ENCODE results near the gene SDF2L1.

SDF2L1 gene

DNA sequence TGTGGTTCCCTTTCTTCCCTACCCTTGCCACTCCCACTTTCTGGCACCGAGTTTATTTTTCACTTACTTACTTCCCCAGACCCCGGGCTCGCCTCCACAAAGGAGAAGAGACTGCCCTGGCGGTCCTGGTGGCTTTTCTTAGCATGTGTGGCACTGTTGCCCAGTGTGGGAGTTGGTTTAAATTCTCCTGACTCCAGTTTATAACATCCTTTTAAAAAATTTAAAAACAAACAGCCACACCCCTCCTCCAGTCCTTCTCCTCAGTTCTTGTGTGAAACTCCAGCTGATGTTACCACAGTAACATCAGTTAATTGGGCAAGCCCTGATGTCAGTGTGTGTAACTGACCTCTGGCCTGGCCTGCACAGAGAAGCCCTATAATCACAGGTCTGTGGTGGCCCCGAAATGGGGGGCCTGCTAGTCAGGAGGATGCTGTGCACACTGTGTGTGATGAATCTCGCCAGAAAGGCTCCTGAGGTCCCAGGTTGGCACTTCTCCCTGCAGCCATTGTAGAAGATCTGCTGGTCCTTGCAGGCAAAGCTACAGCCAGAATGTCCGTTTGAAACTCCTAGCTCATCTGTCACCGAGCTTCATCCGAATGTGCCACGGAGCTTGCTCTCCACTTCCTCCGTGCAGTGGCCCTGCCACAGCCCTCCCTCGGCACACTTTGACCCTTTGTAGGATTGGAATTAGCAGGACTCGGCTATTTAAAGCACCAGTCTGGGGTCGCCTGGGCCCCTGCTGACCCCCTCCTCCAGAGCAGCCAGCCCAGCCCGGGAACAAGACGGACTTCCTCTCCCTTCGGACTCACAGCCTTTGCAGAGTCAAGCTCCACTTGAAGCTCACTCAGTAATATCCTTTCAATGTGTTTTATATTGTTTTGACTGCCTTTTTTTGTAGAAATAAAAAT is 19.8 kb upstream of the SDF2L1 start:
- no peak for DNase-seq

DNA sequence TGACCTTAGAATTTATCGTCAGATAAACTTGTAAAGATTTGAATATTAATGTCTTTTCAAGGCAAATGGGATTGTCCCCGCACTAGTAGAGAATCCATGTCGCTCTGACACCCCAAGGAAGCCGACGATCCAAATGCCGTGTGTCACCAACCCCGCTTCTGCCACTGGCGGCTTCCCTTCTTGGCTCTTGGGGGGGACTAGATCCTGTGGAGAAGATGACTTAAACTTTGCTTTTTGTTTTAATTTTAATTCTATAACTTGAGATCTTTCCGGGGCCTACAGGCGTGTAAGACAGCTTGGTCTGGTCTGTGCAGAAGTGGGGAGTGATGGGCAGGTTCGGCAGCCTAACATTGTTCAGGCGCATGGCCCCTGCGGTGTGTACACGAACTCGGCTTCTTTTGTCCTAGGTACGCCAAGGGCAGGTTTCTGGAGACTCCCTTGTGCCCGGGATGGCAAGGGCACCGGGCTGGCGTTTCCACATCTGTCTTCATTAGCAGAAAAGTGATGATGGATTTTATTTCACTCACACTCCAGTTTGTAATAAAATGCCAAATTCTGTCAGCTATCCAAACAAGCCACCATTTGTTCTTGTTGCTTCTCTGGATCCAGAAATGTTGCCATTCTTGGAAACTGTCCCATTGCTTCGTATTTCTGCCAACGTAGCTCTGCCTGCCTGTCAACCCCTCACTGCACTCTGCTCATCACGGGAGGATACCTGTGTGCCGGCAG is 19.0 kb upstream of the SDF2L1 start:
- no peak for DNase-seq

DNA sequence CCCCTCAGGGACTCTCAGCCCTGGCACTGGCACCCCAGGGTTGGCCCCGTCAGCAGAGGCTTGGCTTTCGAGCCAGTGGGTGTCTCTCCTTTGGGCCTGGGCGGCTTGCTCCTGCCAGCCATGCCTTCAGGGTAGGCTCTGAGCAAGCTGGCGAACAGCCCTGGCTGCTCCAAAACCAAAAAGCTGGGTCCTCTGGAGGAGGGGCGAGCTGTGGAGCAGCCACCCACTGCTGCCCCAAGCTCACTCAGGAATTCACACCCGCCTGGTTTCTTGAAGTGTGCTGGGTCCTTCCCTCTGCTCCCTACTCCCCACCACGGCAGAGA is 18.5 kb upstream of the SDF2L1 start:
- no peak for DNase-seq

DNA sequence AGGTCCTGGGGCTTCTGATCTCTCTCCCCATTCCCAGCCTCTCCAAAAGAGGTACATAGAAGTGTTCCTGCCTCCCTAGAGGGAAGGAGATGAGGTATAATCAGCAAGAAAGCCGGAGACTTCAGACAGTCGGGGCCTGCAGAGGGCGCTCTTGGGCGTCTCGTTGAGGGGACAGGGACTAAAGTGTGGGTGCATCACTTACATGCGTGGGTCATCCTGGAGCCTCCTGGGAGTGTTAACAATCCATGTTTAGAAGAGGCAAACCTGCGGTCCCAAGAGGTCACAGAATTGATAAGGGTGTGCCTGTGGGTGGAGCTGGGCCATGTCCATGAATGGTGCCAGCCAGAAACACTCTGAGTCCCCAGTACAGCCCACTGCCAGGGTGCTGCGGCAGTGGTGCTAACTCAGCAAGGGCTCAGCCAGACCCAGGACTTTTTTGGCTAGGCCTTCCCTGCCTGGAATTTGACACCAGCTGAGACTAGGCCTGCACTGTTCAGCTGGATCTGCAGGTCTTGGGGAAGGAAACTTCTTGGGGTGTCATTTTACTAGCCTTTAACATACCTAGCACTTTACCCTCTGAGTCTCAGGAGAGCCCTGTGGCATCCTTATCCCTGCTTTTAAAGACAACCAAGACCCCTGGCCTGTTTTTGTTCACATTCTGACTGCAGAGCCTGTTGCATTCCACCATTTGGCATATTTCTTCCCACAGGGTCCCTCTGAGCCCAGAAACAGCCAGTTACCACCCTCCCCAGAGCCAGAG is 17.8 kb upstream of the SDF2L1 start:
- no peak for DNase-seq

DNA sequence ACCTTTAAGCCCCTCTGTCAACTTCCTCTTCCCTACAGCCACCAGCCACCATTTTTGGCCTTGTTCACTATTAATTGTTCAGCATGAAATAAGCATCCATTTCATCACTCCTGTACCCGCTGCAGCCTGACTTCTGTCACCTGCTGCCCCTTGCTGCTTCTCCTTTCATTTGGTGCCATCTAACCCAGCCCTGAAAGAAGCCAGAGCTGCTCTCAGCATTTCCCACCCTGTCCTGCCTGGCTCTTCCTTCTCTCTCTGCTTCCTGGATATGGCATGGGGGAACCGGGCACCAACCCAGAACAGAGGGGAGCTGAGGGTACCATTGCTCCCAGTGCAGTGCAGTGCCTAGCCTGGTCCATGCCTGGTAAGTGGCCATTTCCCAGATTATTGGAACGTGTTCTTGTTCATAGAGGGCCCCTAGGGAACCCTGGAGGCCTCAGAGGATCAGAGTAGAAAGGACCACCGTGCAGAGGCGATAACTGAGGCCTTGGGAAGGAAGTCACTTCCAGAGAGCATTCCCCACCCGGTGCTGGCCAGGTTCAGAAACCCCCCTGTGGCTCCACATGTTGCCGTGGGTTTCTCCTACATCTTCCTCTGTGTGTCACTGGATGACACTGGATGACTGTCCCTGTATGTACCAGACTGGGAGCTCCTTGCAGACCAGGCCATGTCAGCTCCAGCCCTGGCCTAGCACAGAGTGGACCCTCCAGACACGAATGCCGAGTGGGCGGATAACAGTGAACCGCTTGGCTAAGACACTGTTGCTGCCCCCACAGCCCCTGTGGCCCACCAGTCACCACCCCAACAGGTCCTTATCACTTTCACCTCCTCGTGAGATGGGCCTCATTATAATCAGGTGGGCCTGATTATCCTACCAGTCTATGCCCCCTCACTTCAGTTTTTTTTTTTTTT is 17.0 kb upstream of the SDF2L1 start:
- DNase-seq: no peak

DNA sequence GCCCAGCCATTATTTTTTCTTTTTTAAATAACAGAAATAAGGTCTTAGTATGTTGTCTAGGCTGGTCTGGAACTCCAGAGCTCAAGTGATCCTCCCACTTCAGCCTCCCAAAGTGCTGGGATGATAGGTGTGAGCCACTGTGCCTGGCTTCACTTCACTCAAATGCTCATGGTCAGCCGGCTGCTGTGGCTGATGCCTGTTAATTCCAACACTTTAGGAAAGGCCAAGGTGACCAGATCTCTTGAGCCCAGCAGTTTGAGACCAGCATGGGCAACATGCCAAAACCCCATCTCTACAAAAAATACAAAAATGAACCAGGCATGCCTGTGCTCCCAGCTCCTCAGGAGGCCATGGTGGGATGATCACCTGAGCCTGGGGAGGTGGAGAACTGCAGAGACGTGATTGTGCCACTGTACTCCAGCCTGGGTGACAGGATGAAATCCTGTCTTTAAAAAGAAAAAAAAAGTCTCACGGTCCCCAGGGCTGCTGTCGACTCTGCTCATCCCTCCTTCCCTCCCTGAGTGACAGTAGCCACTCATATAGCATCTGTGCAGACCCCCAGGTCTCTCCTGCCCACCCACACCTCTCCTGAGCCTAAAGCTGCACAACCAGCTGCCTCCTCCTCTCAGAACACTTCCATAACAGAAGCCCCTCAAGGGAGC is 15.9 kb upstream of the SDF2L1 start:
- no peak for DNase-seq

DNA sequence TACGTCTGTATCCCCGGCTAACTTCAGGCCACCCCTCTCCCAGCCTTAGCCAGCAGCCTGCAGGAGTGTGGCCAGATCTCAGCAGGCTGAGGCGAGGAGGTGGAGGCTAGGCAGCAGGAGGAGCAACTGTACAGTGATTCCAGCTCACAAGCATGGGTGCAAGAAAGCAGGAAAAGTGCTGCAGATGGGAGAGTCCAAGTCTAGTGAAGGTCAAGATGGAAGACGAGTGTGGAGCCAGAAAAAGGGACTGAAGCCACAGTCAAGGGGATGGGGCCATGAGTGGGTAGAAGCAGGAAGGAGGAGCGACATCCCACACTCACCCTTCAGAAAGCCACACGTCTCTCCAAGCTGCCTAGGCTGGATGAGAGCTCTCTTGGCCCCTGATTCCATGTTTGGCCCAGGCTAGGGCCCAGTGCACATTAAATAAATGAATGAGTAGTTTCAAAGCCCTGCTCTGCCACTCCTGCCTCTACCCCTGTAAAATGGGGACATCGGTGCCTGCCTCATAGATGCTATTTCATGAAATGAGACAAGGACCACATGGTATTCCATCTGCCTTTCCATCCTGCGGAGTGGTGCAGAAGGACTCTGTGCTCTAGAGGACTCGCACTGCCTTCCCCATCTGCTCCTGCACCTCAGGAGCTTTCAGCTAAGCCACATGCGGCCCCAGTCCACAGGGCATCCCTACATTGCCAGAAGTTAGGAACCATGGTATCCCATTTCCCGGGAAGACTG is 15.2 kb upstream of the SDF2L1 start:
- no peak for DNase-seq

GRCh38 chr22:21628386-21629254 is 13.5 kb upstream of the SDF2L1 start:
- no peak for DNase-seq

GRCh38 chr22:21629255-21630149 is 12.6 kb upstream of the SDF2L1 start, which contains the start of gene YDJC:
YDJC (minus strand) TSS chr22:21630022; CDS start chr22:21630014, 8 bp downstream.
- peak; percentile 88 for DNase-seq

DNA sequence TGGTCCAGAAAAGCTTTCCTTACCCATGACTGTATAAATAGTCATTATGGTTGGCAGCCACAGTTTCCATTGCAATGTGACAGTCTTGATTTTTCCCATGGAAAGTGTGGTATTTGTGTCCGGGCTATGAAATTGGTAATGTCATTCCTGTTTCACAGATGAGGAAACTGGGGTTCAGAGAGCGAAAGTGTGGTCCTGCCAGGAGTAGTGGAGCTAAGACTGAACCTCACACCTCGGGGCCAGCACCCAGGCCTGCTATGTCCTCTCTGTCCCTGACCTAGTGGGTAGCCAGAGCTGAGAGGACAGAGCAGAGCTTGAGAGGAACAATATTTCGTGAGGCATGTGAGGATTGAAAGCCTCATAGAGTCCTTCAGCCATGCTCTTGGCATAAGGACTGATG is 11.1 kb upstream of the SDF2L1 start:
- no peak for DNase-seq

GRCh38 chr22:21632237-21632895 is 9.7 kb upstream of the SDF2L1 start, which contains the start of gene CCDC116:
CCDC116 (plus strand) TSS chr22:21632760; CDS start chr22:21633182, 422 bp downstream.
- no peak for DNase-seq

GRCh38 chr22:21632931-21633330 is 9.2 kb upstream of the SDF2L1 start:
- DNase-seq: no peak

DNA sequence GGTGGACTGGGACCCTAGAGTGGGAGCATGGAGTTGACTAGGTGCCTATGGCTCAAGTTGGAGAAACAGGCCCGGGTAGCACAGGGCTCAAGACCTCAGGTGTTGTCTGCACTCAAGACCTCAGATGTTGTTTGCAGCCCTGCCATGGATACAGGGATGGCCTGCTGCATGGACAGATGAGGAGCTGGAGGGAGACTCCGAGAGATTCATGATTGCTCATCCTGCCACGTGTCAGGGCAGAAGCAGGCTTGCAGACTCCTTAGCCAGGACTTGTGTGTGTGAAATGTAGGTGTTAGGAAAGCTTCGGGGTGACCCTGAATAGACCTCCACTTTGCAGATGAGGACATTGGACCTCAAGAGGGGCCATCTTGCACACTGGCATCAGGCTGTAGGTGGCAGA is 8.6 kb upstream of the SDF2L1 start:
- no peak for DNase-seq

DNA sequence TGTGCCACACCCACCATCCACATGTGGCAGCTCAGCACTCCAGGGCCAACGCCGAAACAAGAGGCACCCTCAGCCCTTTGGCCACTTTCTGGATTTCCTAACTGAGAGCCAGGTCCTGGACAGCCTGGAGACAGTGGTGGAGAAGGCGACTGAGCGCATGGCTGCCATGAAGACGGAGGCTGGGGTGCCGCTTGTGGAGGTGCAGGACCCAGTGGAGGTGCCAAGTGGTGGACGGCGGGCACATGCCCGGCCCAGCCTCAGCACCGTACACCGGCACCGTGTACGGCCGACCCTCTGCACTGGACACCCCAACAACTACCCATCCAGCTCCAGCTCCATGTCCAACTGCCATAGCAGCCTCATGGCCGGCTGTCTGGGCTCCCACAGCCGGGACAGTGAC is 8.0 kb upstream of the SDF2L1 start:
- DNase-seq: no peak

DNA sequence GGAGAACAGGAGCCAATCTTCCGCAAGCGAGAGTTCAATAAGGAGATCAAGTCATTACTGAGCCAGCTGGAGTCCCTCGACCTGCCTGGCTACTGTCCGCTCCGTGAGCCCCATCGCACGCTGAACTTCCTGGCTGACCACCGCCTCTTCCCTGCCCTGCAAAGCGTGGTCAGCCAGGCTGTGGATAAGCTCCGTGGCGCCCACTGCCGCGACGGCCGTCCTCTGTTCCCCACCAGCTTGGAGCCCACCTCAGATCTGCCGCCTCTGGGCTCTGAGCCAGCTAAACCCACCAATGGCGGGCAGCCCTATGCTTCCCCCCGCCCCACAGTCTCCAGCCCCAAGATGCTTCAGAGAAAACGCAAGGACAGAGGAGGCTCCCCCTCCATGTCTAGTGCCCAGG is 7.3 kb upstream of the SDF2L1 start:
- no peak for DNase-seq

GRCh38 chr22:21635771-21636510 is 6.2 kb upstream of the SDF2L1 start:
- DNase-seq: no peak

GRCh38 chr22:21636629-21637218 is 5.4 kb upstream of the SDF2L1 start:
- DNase-seq: no peak
